ENCODE measurements around the gene TNS1.

DNA sequence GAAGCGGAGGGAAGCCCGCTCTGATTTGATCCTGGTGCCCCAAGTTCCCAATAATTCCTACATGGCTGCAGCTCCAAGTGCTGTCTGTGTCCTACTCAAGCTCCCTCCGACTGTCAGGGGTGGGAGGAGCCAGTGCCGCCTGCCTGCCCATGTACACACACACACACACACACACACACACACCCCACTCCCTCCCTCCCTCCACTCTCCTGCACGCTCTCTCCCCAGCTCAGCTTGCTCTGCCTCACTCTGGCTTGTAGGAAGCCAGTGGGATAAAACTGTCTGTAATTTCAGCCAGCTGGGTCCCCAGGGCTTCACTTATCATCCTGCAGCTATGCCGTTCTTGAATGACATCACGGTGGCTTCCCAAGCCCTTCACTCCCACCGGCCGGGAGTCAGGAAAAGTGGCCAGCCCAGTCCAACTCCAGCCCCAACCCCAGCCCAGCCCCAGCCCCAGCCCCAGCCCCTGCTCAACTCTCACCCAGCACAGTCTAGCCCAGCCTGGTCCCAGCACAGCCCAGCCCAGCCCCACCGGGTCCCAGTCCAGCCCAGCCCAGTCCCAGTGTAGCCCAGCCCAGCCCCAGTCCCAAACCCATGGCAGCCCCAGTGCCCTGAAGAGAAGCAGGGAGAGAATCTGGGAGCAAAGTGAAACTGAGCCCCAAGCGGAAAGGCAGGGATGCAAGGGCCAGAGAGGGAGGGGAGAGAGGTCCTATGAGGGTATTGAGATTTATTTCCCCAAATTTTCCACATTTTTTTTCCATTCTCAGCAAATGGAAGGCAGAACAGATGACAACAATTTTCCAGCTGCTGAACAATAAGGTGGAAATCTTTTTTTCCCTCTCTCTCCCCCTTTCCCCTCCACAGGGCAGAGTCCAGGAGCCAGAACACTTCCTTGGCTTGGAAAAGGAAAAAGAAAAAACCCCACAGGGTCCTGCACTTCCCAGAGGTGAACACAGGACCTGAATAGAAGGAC, 144.0 kb downstream of the TNS1 start:
- TF ChIP-seq ZNF354B (CRISPR knock-in tag; IDR thresholded peaks at IDR 0.05): no peak
- no peak for TF ChIP-seq MAZ (CRISPR knock-in tag; conservative IDR thresholded peaks at IDR 0.05 in 1 of 2, IDR thresholded peaks at IDR 0.05 in 1 of 2)
- TF ChIP-seq ZNF384 (IDR thresholded peaks at IDR 0.05; ENCODE audit: low read depth, low read length): no peak
- TF ChIP-seq ZNF274 (IDR thresholded peaks at IDR 0.05; ENCODE audit: borderline replicate concordance, low read depth, low read length): no peak
- no peak for TF ChIP-seq ETV5 (CRISPR knock-in tag; IDR thresholded peaks at IDR 0.05; ENCODE audit: low read depth)
- no peak for TF ChIP-seq NCOR1 (IDR thresholded peaks at IDR 0.05)
- TF ChIP-seq CBX5 (IDR thresholded peaks at IDR 0.05; ENCODE audit: borderline replicate concordance, low read depth): no peak
- no peak for TF ChIP-seq CC2D1A (IDR thresholded peaks at IDR 0.05)
- no peak for TF ChIP-seq ZNF766 (CRISPR knock-in tag; conservative IDR thresholded peaks at IDR 0.05)
- TF ChIP-seq, protein P1, sequence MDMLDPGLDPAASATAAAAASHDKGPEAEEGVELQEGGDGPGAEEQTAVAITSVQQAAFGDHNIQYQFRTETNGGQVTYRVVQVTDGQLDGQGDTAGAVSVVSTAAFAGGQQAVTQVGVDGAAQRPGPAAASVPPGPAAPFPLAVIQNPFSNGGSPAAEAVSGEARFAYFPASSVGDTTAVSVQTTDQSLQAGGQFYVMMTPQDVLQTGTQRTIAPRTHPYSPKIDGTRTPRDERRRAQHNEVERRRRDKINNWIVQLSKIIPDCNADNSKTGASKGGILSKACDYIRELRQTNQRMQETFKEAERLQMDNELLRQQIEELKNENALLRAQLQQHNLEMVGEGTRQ (CRISPR knock-in tag; IDR thresholded peaks at IDR 0.05): no peak
- TF ChIP-seq DPF2 (IDR thresholded peaks at IDR 0.05): no peak
- TF ChIP-seq BRD4 (IDR thresholded peaks at IDR 0.05): no peak
- TF ChIP-seq, protein P2, sequence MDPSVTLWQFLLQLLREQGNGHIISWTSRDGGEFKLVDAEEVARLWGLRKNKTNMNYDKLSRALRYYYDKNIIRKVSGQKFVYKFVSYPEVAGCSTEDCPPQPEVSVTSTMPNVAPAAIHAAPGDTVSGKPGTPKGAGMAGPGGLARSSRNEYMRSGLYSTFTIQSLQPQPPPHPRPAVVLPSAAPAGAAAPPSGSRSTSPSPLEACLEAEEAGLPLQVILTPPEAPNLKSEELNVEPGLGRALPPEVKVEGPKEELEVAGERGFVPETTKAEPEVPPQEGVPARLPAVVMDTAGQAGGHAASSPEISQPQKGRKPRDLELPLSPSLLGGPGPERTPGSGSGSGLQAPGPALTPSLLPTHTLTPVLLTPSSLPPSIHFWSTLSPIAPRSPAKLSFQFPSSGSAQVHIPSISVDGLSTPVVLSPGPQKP (CRISPR knock-in tag; IDR thresholded peaks at IDR 0.05): no peak
- TF ChIP-seq, protein P3, sequence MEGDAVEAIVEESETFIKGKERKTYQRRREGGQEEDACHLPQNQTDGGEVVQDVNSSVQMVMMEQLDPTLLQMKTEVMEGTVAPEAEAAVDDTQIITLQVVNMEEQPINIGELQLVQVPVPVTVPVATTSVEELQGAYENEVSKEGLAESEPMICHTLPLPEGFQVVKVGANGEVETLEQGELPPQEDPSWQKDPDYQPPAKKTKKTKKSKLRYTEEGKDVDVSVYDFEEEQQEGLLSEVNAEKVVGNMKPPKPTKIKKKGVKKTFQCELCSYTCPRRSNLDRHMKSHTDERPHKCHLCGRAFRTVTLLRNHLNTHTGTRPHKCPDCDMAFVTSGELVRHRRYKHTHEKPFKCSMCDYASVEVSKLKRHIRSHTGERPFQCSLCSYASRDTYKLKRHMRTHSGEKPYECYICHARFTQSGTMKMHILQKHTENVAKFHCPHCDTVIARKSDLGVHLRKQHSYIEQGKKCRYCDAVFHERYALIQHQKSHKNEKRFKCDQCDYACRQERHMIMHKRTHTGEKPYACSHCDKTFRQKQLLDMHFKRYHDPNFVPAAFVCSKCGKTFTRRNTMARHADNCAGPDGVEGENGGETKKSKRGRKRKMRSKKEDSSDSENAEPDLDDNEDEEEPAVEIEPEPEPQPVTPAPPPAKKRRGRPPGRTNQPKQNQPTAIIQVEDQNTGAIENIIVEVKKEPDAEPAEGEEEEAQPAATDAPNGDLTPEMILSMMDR (IDR thresholded peaks at IDR 0.05 in 2 of 3, conservative IDR thresholded peaks at IDR 0.05 in 1 of 3; ENCODE audit: insufficient read depth in 2 of 3, low read depth in 1 of 3, low read length in 3 of 3): no peak

Measured in K562 (cell line).